CD14-positive monocyte (primary cell): ENCODE data around the gene VPS39. TPM values are rescaled to one million over a fixed set of nuclear protein-coding genes. Genes with fewer than 3 reads are reported as not detected.

Source experiments
- DNase-seq, 3 donors: peaks; one replicate each; pipeline ENCODE4 v3.0.0-alpha.2; 2011 to 2022
- H2AFZ ChIP-seq: 2 replicates; pipeline ENCODE4 v1.6.0; 2012; ENCODE audit warnings: mild to moderate bottlenecking, low read depth, low read length, inconsistent platforms; ENCODE audit not compliant: insufficient read depth, poor library complexity, severe bottlenecking
- H3K27ac ChIP-seq, 2 donors: 1 replicate in 1 of 2; 2 replicates in 1 of 2; pipeline ENCODE4 v1.5.1; 2012 to 2013; ENCODE audit warnings: low read length in 2 of 2, control low read depth in 1 of 2, inconsistent platforms in 1 of 2, low read depth in 1 of 2, mild to moderate bottlenecking in 1 of 2
- H3K27me3 ChIP-seq, 2 donors: one replicate each; pipeline versions ENCODE4 v1.6.0 to v1.6.1; 2011 to 2013; ENCODE audit warnings: low read length in 2 of 2; ENCODE audit not compliant: control insufficient read depth in 2 of 2, insufficient read depth in 2 of 2
- H3K36me3 ChIP-seq, 2 donors: replicated peaks in 1 of 2; 1 replicate in 1 of 2; 2 replicates in 1 of 2; pipeline versions ENCODE4 v1.5.1 to v1.6.1; 2012 to 2013; ENCODE audit warnings: low read length in 2 of 2, control low read depth in 1 of 2, inconsistent platforms in 1 of 2, mild to moderate bottlenecking in 1 of 2; ENCODE audit not compliant: insufficient read depth in 2 of 2, control insufficient read depth in 1 of 2
- H3K4me1 ChIP-seq, 2 donors: 1 replicate in 1 of 2; 2 replicates in 1 of 2; pipeline versions ENCODE4 v1.5.1 to v1.6.1; 2012 to 2013; ENCODE audit warnings: low read length in 2 of 2, control low read depth in 1 of 2, inconsistent platforms in 1 of 2, mild to moderate bottlenecking in 1 of 2, moderate library complexity in 1 of 2; ENCODE audit not compliant: insufficient read depth in 2 of 2, control insufficient read depth in 1 of 2
- H3K4me2 ChIP-seq: replicated peaks from 2 replicates; pipeline ENCODE3; 2012; ENCODE audit warnings: low read length, moderate library complexity, mild to moderate bottlenecking; ENCODE audit not compliant: poor library complexity, severe bottlenecking; ENCODE audit errors: extremely low read depth
- H3K4me3 ChIP-seq, 3 experiments: fragments of 200-600 bp in 1 of 3; sonication (generic) in 1 of 3; replicated peaks in 1 of 3; 1 replicate in 2 of 3; 2 replicates in 1 of 3; pipeline ENCODE4 v1.5.1; 2011 to 2013; ENCODE audit warnings: low read length in 3 of 3, mild to moderate bottlenecking in 3 of 3, control low read depth in 2 of 3, low read depth in 2 of 3, inconsistent platforms in 1 of 3, moderate library complexity in 1 of 3
- H3K79me2 ChIP-seq: 2 replicates; pipeline ENCODE4 v1.6.0; 2012; ENCODE audit warnings: mild to moderate bottlenecking, control low read depth, inconsistent platforms, low read length, moderate library complexity; ENCODE audit not compliant: insufficient read depth
- H3K9ac ChIP-seq: 2 replicates; pipeline ENCODE4 v1.6.0; 2017; ENCODE audit warnings: low read length, mild to moderate bottlenecking; ENCODE audit not compliant: insufficient read depth, poor library complexity, severe bottlenecking
- H3K9me3 ChIP-seq, 2 donors: replicated peaks in 1 of 2; 1 replicate in 1 of 2; 2 replicates in 1 of 2; pipeline versions ENCODE4 v1.5.1 to v1.6.1; 2012 to 2013; ENCODE audit warnings: low read length in 2 of 2, control low read depth in 1 of 2; ENCODE audit not compliant: control insufficient read depth in 1 of 2, insufficient read depth in 1 of 2
- H4K20me1 ChIP-seq: 2 replicates; pipeline ENCODE4 v1.6.0; 2012; ENCODE audit warnings: mild to moderate bottlenecking, low read length, control low read depth, moderate library complexity; ENCODE audit not compliant: insufficient read depth
- H3K27ac Mint-ChIP-seq, 7 donors: one replicate each; pipeline ENCODE4 v1.8.0; 2020; ENCODE audit warnings: mild to moderate bottlenecking in 7 of 7, mixed read lengths in 7 of 7, moderate library complexity in 6 of 7, inconsistent platforms in 2 of 7
- H3K27me3 Mint-ChIP-seq, 3 donors: one replicate each; pipeline ENCODE4 v1.8.0; 2021 to 2022; ENCODE audit warnings: low read depth in 3 of 3, mild to moderate bottlenecking in 3 of 3, mixed read lengths in 3 of 3, moderate library complexity in 3 of 3, inconsistent platforms in 1 of 3
- H3K36me3 Mint-ChIP-seq, 2 donors: one replicate each; pipeline ENCODE4 v1.8.0; 2020; ENCODE audit warnings: mixed read lengths in 2 of 2, inconsistent platforms in 1 of 2, mild to moderate bottlenecking in 1 of 2
- H3K4me1 Mint-ChIP-seq: one replicate; pipeline ENCODE4 v1.8.0; 2020; ENCODE audit warnings: mild to moderate bottlenecking, mixed read lengths
- H3K4me3 Mint-ChIP-seq, 2 donors: one replicate each; pipeline ENCODE4 v1.8.0; 2020; ENCODE audit warnings: mild to moderate bottlenecking in 2 of 2, mixed read lengths in 2 of 2, moderate library complexity in 1 of 2
- H3K9me3 Mint-ChIP-seq, 7 donors: one replicate each; pipeline ENCODE4 v1.8.0; 2020 to 2022; ENCODE audit warnings: mixed read lengths in 7 of 7, mild to moderate bottlenecking in 6 of 7, moderate library complexity in 6 of 7, inconsistent platforms in 2 of 7
- CTCF ChIP-seq: fragments of 200-600 bp; IDR thresholded peaks from one replicate; pipeline ENCODE4 v1.8.0; 2022; ENCODE audit warnings: antibody characterized with exemption, mild to moderate bottlenecking
- WGBS: methylation state at CpG from one replicate; pipeline ENCODE4 v1.1.5; 2013; ENCODE audit warnings: missing lambda C conversion rate; ENCODE audit not compliant: insufficient coverage; 5-methylcytosine and 5-hydroxymethylcytosine counted together
- intact Hi-C, 2 donors: fragments of 100-400 bp; cut with micrococcal nuclease; formaldehyde crosslinking; loops; one replicate each; pipeline versions ENCODE4 v1.15.0 to v1.15.1; 2023
- polyA plus RNA-seq, 3 donors: library from polyadenylated mRNA; depleted of rRNA in 1 of 3; unstranded in 2 of 3; stranded (reverse) in 1 of 3; fragments of 300-500 nt in 2 of 3; fragments of >200 nt in 1 of 3; fragmentation: Illumina TruSeq in 2 of 3; gene quantifications; 1 replicate in 2 of 3; 2 replicates in 1 of 3; pipeline ENCODE4 v1.2.3, GENCODE V29; 2012 to 2021

VPS39 gene
- polyA plus RNA-seq, 3 donors = 16.8 to 102 (median 25.8) TPM

- no peaks in the 10 kb centered on the region for H3K9me3 ChIP-seq
- no peak overlapping the region for H2AFZ ChIP-seq
- Mint-ChIP-seq H3K9me3 (no peaks in the 10 kb centered on the region), H3K27me3 (no peaks in the 10 kb centered on the region), H3K4me1 (peaks cover 20% of the 10 kb centered on the region), H3K27ac (peak overlapping the region in 4 of 7 donors; percentile 22 to 77 (median 38)), H3K4me3 (no peak overlapping the region), H3K36me3 (peaks cover 76 to 96% of the 10 kb centered on the region in 2 donors)
- WGBS = 93% methylated on average over 3 of the region's 5 CpGs
- H3K27ac ChIP-seq = peak overlapping the region in 1 of 2 donors; percentile 70
- H3K27me3 ChIP-seq = no peaks in the 10 kb centered on the region
- peaks cover 77 to 99% of the 10 kb centered on the region in 2 donors for H3K36me3 ChIP-seq
- H3K4me1 ChIP-seq = peaks cover 12 to 17% of the 10 kb centered on the region in 2 donors
- no peak overlapping the region for H3K4me2 ChIP-seq
- no peaks in the 10 kb centered on the region for H4K20me1 ChIP-seq
- TF ChIP-seq CTCF = no peak
- H3K9ac ChIP-seq = no peak overlapping the region
- intact Hi-C loops = no loop called here
- no peak for DNase-seq
- H3K79me2 ChIP-seq = no peaks in the 10 kb centered on the region
- no peak overlapping the region for H3K4me3 ChIP-seq
Observed at GRCh38 chr15:42172475-42172874, 35.6 kb downstream of the VPS39 start.

GRCh38 chr15:42171795-42172194 is 36.3 kb downstream of the VPS39 start:
- peaks cover 78 to 96% of the 10 kb centered on the region in 2 donors for H3K36me3 Mint-ChIP-seq
- H3K27me3 Mint-ChIP-seq = no peaks in the 10 kb centered on the region
- H3K27me3 ChIP-seq = no peaks in the 10 kb centered on the region
- H3K4me3 ChIP-seq = no peak overlapping the region
- peaks cover 78 to 99% of the 10 kb centered on the region in 2 donors for H3K36me3 ChIP-seq
- no peak overlapping the region for H2AFZ ChIP-seq
- peak overlapping the region in 1 of 2 donors; percentile 70 for H3K27ac ChIP-seq
- no peak overlapping the region for H3K4me2 ChIP-seq
- peak overlapping the region in 1 of 2 donors; percentile 69 for H3K4me3 Mint-ChIP-seq
- H3K9ac ChIP-seq = no peak overlapping the region
- no peaks in the 10 kb centered on the region for H3K79me2 ChIP-seq
- intact Hi-C loops = no loop called here
- peaks cover 12 to 17% of the 10 kb centered on the region in 2 donors for H3K4me1 ChIP-seq
- H3K27ac Mint-ChIP-seq = peak overlapping the region in 5 of 7 donors; percentile 5 to 77 (median 71)
- no peak for DNase-seq
- no peaks in the 10 kb centered on the region for H3K9me3 Mint-ChIP-seq
- TF ChIP-seq CTCF = no peak
- no CpG with 5 or more reads among the region's 1 CpG for WGBS
- H4K20me1 ChIP-seq = no peaks in the 10 kb centered on the region
- peaks cover 20% of the 10 kb centered on the region for H3K4me1 Mint-ChIP-seq
- no peaks in the 10 kb centered on the region for H3K9me3 ChIP-seq
